BJ (cell line): ENCODE results near the gene GPA33. TPM values are rescaled to one million over a fixed set of nuclear protein-coding genes. Genes with fewer than 3 reads are reported as not detected.

ENCODE experiments used
- CTCF ChIA-PET: fragments of 350-600 bp; formaldehyde crosslinking; extraction: SDS; loops from one replicate; lab custom pipeline; 2021; ENCODE audit warnings: antibody characterized with exemption, inconsistent platforms; lab: Yijun Ruan, JAX
- POLR2A ChIA-PET: fragments of 300-600 bp; sonication (Branson Sonifier 250); formaldehyde crosslinking; extraction: SDS; loops from one replicate; lab custom pipeline; 2021; ENCODE audit warnings: antibody characterized with exemption; lab: Charles Lee
- DNase-seq: peaks from one replicate; pipeline ENCODE4 v3.0.0-alpha.2; 2011; ENCODE audit warnings: low read depth
- H3K27me3 ChIP-seq: 2 replicates; pipeline ENCODE4 v1.6.0; 2011; ENCODE audit warnings: low read length; ENCODE audit not compliant: control insufficient read depth, insufficient read depth
- H3K36me3 ChIP-seq: 2 replicates; pipeline ENCODE4 v1.5.1; 2011; ENCODE audit warnings: low read length; ENCODE audit not compliant: control insufficient read depth, insufficient read depth
- H3K4me3 ChIP-seq: 2 replicates; pipeline ENCODE4 v1.5.1; 2011; ENCODE audit warnings: low read depth, mild to moderate bottlenecking, control low read depth, low read length
- CTCF ChIP-seq: IDR thresholded peaks from 2 replicates; pipeline ENCODE4 v1.5.1; 2011; ENCODE audit warnings: low read depth, mild to moderate bottlenecking, control low read depth, inconsistent platforms, low read length, moderate library complexity; ENCODE audit not compliant: insufficient read depth
- polyA minus RNA-seq: library from RNA; depleted of rRNA, polyadenylated mRNA; stranded (reverse); fragments of >200 nt; gene quantifications from 2 replicates; pipeline ENCODE4 v1.2.3, GENCODE V29; 2011; rRNA and poly(A)+ RNA removed
- polyA plus RNA-seq: library from polyadenylated mRNA; depleted of rRNA; stranded (reverse); fragments of >200 nt; gene quantifications from 2 replicates; pipeline ENCODE4 v1.2.3, GENCODE V29; 2011; rRNA removed

Gene GPA33
- polyA plus RNA-seq, result not detected in 2 replicates
- polyA minus RNA-seq, result not detected in 2 replicates

GRCh38 chr1:167090314-167090942 is at the start of gene GPA33:
Gene GPA33 (minus strand): TSS chr1:167090377. CDS start chr1:167090287, 90 bp downstream.
- CTCF ChIA-PET, result no interaction called here
- Histone ChIP-seq H3K27me3 (no peaks in the 10 kb centered on the region; the same call in 1 of the 2 replicates), H3K4me3 (no peak within 1 kb of the TSS), H3K36me3 (no peaks in the 10 kb centered on the region)
- POLR2A ChIA-PET, result no interaction called here
- no peak for DNase-seq
- TF ChIP-seq CTCF, result no peak

- POLR2A ChIA-PET, result no interaction called here
- no peak for DNase-seq
- H3K4me3 ChIP-seq, result no peak overlapping the region
- CTCF ChIA-PET, result interaction anchor here (1.1 kb wide), 1 partner anchor 13 kb away, joined by 4 read pairs; no protein-coding TSS in a partner anchor
- TF ChIP-seq CTCF, result no peak
- H3K27me3 ChIP-seq, result no peaks in the 10 kb centered on the region
- H3K36me3 ChIP-seq, result no peaks in the 10 kb centered on the region
Measured at GRCh38 chr1:167138703-167139102, 48.5 kb upstream of the GPA33 start.

- ChIA-PET CTCF (no interaction called here), POLR2A (no interaction called here)
- no peak for DNase-seq
- no peaks in the 10 kb centered on the region for H3K36me3 ChIP-seq
- no peak for TF ChIP-seq CTCF
- H3K27me3 ChIP-seq, result no peaks in the 10 kb centered on the region
- no peak overlapping the region for H3K4me3 ChIP-seq
Measured at GRCh38 chr1:167137793-167138510, 47.8 kb upstream of the GPA33 start.

- Histone ChIP-seq H3K27me3 (no peaks in the 10 kb centered on the region), H3K4me3 (no peak overlapping the region), H3K36me3 (no peaks in the 10 kb centered on the region)
- POLR2A ChIA-PET, result no interaction called here
- CTCF ChIA-PET, result no interaction called here
- no peak for DNase-seq
- TF ChIP-seq CTCF, result no peak
Measured at GRCh38 chr1:167137332-167137781, 47.2 kb upstream of the GPA33 start.

GRCh38 chr1:167136806-167137205 is 46.6 kb upstream of the GPA33 start:
- no peak for DNase-seq
- ChIA-PET POLR2A (no interaction called here), CTCF (interaction anchor here (0.7 to 1.6 kb wide), 2 partner anchors 13 to 85 kb away, joined by 3 to 7 read pairs; no protein-coding TSS in a partner anchor)
- no peak for TF ChIP-seq CTCF
- H3K36me3 ChIP-seq, result no peaks in the 10 kb centered on the region
- H3K27me3 ChIP-seq, result no peaks in the 10 kb centered on the region
- no peak overlapping the region for H3K4me3 ChIP-seq
